Vagina (tissue), 2 donors: ENCODE measurements around the gene MED8. TPM values are rescaled to one million over a fixed set of nuclear protein-coding genes. Genes with fewer than 3 reads are reported as not detected.

ENCODE experiments used
- DNase-seq, 2 donors: peaks; one replicate each; pipeline ENCODE4 v3.0.0-alpha.2; 2017; ENCODE audit errors: extremely low spot score in 2 of 2
- H3K27ac ChIP-seq: fragments of 200-600 bp; sonication (generic); one replicate; pipeline ENCODE4 v1.5.1; 2019
- H3K27me3 ChIP-seq: fragments of 200-600 bp; sonication (generic); one replicate; pipeline ENCODE4 v1.5.1; 2019
- H3K36me3 ChIP-seq, 2 donors: fragments of 200-600 bp; sonication (generic); one replicate each; pipeline ENCODE4 v1.5.1; 2017 to 2019
- H3K4me1 ChIP-seq: fragments of 200-600 bp; sonication (generic); one replicate; pipeline ENCODE4 v1.5.1; 2019
- H3K4me3 ChIP-seq, 2 donors: fragments of 200-600 bp; sonication (generic); 1 replicate in 1 of 2; 2 replicates in 1 of 2; pipeline ENCODE4 v1.5.1; 2016 to 2019
- H3K9me3 ChIP-seq: fragments of 200-600 bp; sonication (generic); one replicate; pipeline ENCODE4 v1.5.1; 2019
- POLR2A ChIP-seq, 2 donors: fragments of 450-650 bp; IDR thresholded peaks; one replicate each; pipeline ENCODE4 v1.6.1; 2017; ENCODE audit warnings: antibody characterized with exemption in 2 of 2, mild to moderate bottlenecking in 2 of 2, moderate library complexity in 2 of 2
- POLR2AphosphoS5 ChIP-seq, 2 donors: sonication (generic); formaldehyde crosslinking; IDR thresholded peaks; one replicate each; pipeline ENCODE4 v1.9.0; 2017; ENCODE audit warnings: antibody characterized with exemption in 2 of 2, mild to moderate bottlenecking in 2 of 2, low read depth in 1 of 2; ENCODE audit not compliant: insufficient read depth in 1 of 2
- intact Hi-C: fragments of 100-400 bp; cut with DNase I; formaldehyde crosslinking; loops from one replicate; pipeline ENCODE4 v1.15.1; 2023
- total RNA-seq: library from RNA; depleted of rRNA; stranded (reverse); fragments of >200 nt; gene quantifications from one replicate; pipeline ENCODE4 v1.2.3, GENCODE V29; 2016
- TF ChIP-seq, protein P1 (sequence below), 3 experiments: fragments of 450-650 bp in 2 of 3; fragments of 200-600 bp in 1 of 3; sonication (generic) in 1 of 3; IDR thresholded peaks; one replicate each; pipeline ENCODE4 v1.5.1; 2017 to 2019; ENCODE audit warnings: antibody characterized with exemption in 3 of 3, mild to moderate bottlenecking in 2 of 3, moderate library complexity in 2 of 3

MED8 gene
- total RNA-seq, 1 donor from 2014 or later, result 33.6 TPM

DNA sequence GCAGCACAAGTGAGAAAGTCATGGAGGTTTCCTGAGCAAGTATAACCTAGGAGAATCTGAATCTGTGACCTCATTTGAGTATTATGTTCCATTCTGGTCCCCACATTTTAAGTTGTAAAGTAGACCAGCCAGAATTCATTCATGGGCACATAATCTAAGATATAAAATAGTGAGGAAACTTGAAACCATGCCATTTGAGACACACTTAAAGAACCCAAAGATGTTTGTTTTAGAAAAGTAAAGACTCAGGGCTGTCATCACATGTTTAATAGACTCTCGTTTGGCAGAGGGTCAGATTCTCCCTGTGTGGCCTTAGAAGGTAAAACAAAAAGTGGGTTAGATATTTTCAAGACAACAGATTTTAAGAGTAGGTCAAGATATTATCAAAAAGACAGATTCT, 6.5 kb upstream of the MED8 start:
- no peak overlapping the region for H3K4me3 ChIP-seq
- H3K27me3 ChIP-seq, result no peaks in the 10 kb centered on the region
- TF ChIP-seq, protein P1, sequence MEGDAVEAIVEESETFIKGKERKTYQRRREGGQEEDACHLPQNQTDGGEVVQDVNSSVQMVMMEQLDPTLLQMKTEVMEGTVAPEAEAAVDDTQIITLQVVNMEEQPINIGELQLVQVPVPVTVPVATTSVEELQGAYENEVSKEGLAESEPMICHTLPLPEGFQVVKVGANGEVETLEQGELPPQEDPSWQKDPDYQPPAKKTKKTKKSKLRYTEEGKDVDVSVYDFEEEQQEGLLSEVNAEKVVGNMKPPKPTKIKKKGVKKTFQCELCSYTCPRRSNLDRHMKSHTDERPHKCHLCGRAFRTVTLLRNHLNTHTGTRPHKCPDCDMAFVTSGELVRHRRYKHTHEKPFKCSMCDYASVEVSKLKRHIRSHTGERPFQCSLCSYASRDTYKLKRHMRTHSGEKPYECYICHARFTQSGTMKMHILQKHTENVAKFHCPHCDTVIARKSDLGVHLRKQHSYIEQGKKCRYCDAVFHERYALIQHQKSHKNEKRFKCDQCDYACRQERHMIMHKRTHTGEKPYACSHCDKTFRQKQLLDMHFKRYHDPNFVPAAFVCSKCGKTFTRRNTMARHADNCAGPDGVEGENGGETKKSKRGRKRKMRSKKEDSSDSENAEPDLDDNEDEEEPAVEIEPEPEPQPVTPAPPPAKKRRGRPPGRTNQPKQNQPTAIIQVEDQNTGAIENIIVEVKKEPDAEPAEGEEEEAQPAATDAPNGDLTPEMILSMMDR (IDR thresholded peaks at IDR 0.05), result no peak
- no peak for TF ChIP-seq POLR2A (IDR thresholded peaks at IDR 0.05)
- intact Hi-C loops, result no loop called here
- no peaks in the 10 kb centered on the region for H3K9me3 ChIP-seq
- peaks cover 4% of the 10 kb centered on the region for H3K4me1 ChIP-seq
- no peak for DNase-seq
- H3K36me3 ChIP-seq, result no peaks in the 10 kb centered on the region
- no peak overlapping the region for H3K27ac ChIP-seq

DNA sequence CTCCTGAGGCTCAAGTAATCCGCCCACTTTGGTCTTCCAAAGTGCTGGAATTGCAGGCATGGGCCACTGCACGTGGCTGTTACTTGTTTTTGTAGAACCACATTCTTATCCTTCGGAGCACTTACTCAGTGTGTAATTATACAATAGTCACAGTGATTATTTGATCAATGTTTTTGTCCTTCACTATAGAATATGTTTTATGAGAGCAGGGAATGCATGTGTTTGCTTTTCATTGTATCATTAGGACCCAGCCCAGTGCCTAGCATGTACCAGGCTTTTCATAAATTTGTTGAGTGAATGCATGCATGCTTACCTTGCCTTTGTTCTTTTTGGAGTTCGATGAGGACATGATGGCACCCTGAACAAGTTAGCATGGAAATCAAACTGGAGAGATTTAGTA, 5.9 kb upstream of the MED8 start:
- Histone ChIP-seq H3K36me3 (no peaks in the 10 kb centered on the region), H3K9me3 (no peaks in the 10 kb centered on the region), H3K27me3 (no peaks in the 10 kb centered on the region), H3K27ac (no peak overlapping the region), H3K4me1 (peaks cover 10% of the 10 kb centered on the region), H3K4me3 (no peak overlapping the region)
- intact Hi-C loops, result no loop called here
- no peak for DNase-seq
- TF ChIP-seq POLR2A (IDR thresholded peaks at IDR 0.05) (no peak), POLR2AphosphoS5 (IDR thresholded peaks at IDR 0.05; ENCODE audit: insufficient read depth in 1 of 2, low read depth in 1 of 2) (no peak)
- TF ChIP-seq, protein P1 (IDR thresholded peaks at IDR 0.05), result no peak

DNA sequence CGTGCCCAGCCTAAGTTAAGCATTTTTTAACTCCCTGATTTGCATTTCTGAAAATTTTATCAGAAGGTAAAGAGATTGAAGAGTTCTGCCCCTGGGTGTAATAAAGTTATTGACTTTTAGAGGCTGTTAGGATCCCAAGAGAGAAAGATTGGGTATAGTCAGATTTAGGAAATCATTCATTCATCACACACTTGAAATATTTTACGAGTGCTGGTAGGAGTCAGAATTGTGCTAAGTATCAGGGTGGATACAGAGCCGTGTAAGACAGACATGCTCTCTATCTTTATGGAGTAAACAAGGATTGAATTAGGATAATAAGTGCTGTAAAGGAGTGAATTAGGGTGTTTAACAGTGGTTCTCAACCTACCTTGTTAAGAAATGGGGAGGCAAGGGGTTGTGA, 3.1 kb upstream of the MED8 start:
- Histone ChIP-seq H3K4me1 (peaks cover 29% of the 10 kb centered on the region), H3K36me3 (no peaks in the 10 kb centered on the region), H3K27ac (no peak overlapping the region), H3K4me3 (no peak overlapping the region), H3K9me3 (no peaks in the 10 kb centered on the region), H3K27me3 (no peaks in the 10 kb centered on the region)
- no peak for DNase-seq
- intact Hi-C loops, result no loop called here
- TF ChIP-seq, protein P1 (IDR thresholded peaks at IDR 0.05), result no peak
- no peak for TF ChIP-seq POLR2A (IDR thresholded peaks at IDR 0.05)
- TF ChIP-seq POLR2AphosphoS5 (IDR thresholded peaks at IDR 0.05; ENCODE audit: insufficient read depth in 1 of 2, low read depth in 1 of 2), result no peak

DNA sequence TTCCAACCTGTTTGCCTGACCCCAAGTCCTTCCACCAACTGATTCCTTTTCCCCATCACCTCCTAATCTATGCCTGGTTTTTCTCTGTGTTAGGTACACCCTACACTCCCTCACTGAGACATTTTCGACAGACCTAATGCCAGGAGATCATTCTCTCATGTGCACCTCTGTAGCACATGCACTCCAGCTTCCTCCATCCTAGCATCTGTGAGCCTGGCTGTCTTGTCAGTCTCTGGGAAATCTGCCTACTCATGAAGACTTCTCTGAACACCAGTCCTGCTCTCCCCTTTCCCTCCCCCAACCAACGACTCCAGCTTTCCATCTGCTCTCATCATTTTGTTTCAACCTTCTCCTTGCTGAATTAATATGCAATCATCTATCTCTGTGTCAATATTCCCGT, 987 bp downstream of the MED8 start:
- Histone ChIP-seq H3K27ac (peak overlapping the region; percentile 65), H3K9me3 (no peaks in the 10 kb centered on the region), H3K27me3 (no peaks in the 10 kb centered on the region), H3K36me3 (peaks cover 0 to 34% of the 10 kb centered on the region in 2 donors), H3K4me1 (peaks cover 33% of the 10 kb centered on the region), H3K4me3 (peak overlapping the region; percentile 82 to 89)
- TF ChIP-seq POLR2AphosphoS5 (IDR thresholded peaks at IDR 0.05; ENCODE audit: insufficient read depth in 1 of 2, low read depth in 1 of 2) (no peak), POLR2A (IDR thresholded peaks at IDR 0.05) (no peak)
- TF ChIP-seq, protein P1 (IDR thresholded peaks at IDR 0.05), result no peak
- intact Hi-C loops, result no loop called here
- DNase-seq, result no peak

DNA sequence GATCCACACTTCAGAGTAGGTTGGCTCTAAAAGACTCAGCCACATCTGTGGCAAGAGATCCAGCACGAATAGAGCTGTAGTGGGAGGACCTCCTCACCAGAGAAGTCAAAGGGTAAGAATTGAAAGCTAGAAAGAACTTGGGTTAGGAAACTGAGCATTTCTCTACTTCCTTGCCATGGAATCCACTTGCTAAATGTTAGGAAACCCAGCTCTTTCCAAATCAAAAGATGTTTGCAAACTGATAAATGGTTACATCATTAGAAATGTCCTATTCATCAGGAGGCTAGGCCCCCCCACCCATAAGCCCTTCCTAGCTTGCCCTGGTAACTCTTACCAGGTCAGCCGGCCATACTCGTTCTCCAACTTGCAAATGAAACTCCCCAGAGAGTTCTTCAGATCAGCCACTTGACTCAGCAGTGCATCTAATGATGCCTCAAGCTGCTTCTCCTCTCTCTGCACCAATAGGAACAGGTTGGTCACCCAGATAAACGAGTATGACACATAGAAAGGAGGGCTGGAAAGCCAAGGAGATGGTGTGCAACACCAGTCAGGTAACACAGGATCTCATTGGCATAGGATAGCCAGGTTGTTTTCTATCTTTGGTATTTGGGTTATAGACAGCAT, 1.5 kb downstream of the MED8 start:
- Histone ChIP-seq H3K4me3 (peak overlapping the region; percentile 82 to 89), H3K27ac (no peak overlapping the region), H3K36me3 (peaks cover 0 to 40% of the 10 kb centered on the region in 2 donors), H3K27me3 (no peaks in the 10 kb centered on the region), H3K9me3 (no peaks in the 10 kb centered on the region), H3K4me1 (peaks cover 33% of the 10 kb centered on the region)
- intact Hi-C loops, result no loop called here
- no peak for DNase-seq
- TF ChIP-seq POLR2AphosphoS5 (IDR thresholded peaks at IDR 0.05; ENCODE audit: insufficient read depth in 1 of 2, low read depth in 1 of 2) (peak in 1 of 2 donors; percentile 13), POLR2A (IDR thresholded peaks at IDR 0.05) (no peak)
- TF ChIP-seq, protein P1 (IDR thresholded peaks at IDR 0.05), result no peak
